ENCODE results near the gene KRT2. TPM values are rescaled to one million over a fixed set of nuclear protein-coding genes. Genes with fewer than 3 reads are reported as not detected.

Gene KRT2
- total RNA-seq, 1 donor from 2014 or later, result not detected

GRCh38 chr12:52627395-52628110, 24.5 kb downstream of the KRT2 start:
- DNase-seq (ENCODE audit: low read depth), result no peak
- TF ChIP-seq, protein P1, sequence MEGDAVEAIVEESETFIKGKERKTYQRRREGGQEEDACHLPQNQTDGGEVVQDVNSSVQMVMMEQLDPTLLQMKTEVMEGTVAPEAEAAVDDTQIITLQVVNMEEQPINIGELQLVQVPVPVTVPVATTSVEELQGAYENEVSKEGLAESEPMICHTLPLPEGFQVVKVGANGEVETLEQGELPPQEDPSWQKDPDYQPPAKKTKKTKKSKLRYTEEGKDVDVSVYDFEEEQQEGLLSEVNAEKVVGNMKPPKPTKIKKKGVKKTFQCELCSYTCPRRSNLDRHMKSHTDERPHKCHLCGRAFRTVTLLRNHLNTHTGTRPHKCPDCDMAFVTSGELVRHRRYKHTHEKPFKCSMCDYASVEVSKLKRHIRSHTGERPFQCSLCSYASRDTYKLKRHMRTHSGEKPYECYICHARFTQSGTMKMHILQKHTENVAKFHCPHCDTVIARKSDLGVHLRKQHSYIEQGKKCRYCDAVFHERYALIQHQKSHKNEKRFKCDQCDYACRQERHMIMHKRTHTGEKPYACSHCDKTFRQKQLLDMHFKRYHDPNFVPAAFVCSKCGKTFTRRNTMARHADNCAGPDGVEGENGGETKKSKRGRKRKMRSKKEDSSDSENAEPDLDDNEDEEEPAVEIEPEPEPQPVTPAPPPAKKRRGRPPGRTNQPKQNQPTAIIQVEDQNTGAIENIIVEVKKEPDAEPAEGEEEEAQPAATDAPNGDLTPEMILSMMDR (conservative IDR thresholded peaks at IDR 0.05; ENCODE audit: low read depth, low read length), result no peak
- H3K4me3 ChIP-seq (ENCODE audit: low read depth, low read length), result no peak overlapping the region

DNA sequence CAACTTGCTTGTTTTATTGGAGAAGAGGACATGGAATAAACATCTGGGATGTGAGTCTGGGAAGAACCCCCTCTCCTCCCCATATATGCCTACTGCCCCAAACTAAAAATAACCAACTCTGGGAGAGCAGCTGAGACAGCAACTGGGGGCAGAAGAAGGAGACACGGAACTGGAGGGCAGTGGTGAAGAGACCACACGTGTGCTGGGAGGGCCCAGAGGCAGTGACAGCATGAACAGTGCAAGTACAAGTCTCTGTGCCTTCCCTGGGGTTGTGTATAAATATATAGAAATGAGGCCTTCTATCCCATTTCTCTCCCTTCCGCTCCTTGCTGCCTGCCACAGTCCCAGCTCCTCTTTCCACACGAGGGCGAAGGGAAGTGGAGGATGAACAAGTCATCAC, 29.7 kb downstream of the KRT2 start:
- TF ChIP-seq, protein P1 (conservative IDR thresholded peaks at IDR 0.05; ENCODE audit: low read depth, low read length), result no peak
- no peak for DNase-seq (ENCODE audit: low read depth)
- H3K4me3 ChIP-seq (ENCODE audit: low read depth, low read length), result no peak overlapping the region

DNA sequence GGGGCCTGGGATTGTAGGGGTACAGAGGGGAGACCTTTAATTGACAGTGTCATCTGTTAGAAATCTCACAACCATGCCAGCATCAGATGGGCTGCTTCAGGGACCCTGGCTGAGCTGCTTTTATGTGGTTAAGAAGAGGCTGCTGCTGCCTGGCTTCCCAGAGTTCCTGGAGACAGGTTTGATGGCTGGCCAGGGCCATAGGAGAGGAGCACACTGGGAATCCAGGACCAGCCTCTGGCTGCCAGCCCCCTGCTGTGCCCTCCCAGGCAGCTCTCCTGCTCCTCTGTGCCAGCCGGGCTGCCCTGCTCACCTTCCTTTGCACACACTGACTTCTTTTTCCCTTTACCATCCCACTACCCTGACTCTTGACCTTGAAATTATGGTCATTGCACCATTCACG, 33.1 kb downstream of the KRT2 start:
- DNase-seq (ENCODE audit: low read depth), result no peak
- H3K4me3 ChIP-seq (ENCODE audit: low read depth, low read length), result no peak overlapping the region
- TF ChIP-seq, protein P1 (conservative IDR thresholded peaks at IDR 0.05; ENCODE audit: low read depth, low read length), result no peak

DNA sequence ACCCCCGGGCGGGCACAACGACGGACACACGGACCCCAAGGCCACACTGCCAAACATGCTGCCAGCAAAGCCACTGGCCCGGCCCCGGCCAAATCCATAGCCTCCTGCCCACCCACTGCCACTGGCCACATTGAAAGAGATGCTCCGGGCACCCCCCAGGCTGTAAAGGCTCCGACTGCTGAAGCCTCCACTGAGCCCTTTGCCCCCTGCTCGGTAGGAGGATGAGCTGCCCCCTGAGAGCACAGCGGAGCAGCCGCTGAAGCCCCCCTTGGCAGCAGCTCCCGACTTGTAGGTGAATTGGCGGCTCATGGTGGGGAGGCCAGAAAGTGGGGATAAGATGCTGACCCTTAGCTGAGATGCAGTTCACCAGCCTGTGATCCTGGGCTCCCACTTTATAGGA, 33.8 kb downstream of the KRT2 start, which contains the start of gene KRT73:
TSS of gene KRT73 (minus strand) at position 344 of the 400 bp plus-strand sequence. CDS start at position 309, 35 bp downstream.
- TF ChIP-seq, protein P1 (conservative IDR thresholded peaks at IDR 0.05; ENCODE audit: low read depth, low read length), result no peak
- no peak within 1 kb of the TSS for H3K4me3 ChIP-seq (ENCODE audit: low read depth, low read length)
- DNase-seq (ENCODE audit: low read depth), result no peak

DNA sequence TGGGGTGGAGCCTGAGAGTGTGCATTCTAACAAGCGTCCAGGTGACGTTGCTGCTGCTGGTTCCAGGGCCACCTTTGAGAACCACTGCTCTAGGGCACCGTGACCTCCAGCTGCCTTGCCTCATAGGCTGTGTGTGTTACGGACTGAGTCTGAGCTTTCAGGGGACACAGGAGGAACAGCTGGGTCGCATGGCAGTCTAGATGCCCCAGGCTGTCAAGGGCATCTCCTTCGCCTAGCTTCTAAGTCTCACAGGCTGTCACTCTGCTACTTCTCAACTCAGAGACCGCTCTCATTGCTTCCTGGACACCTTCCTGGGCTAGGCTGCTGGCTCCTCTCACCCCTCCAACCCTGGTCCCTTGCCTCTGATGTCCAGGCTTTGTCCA, 34.6 kb downstream of the KRT2 start:
- TF ChIP-seq, protein P1 (conservative IDR thresholded peaks at IDR 0.05; ENCODE audit: low read depth, low read length), result no peak
- H3K4me3 ChIP-seq (ENCODE audit: low read depth, low read length), result no peak overlapping the region
- no peak for DNase-seq (ENCODE audit: low read depth)

GRCh38 chr12:52616680-52617402, 35.2 kb downstream of the KRT2 start:
- no peak overlapping the region for H3K4me3 ChIP-seq (ENCODE audit: low read depth, low read length)
- DNase-seq (ENCODE audit: low read depth), result no peak
- TF ChIP-seq, protein P1 (conservative IDR thresholded peaks at IDR 0.05; ENCODE audit: low read depth, low read length), result no peak

Data from epithelial cell of proximal tubule (primary cell).